ENCODE measurements around the gene EGLN1.

Gene EGLN1

DNA sequence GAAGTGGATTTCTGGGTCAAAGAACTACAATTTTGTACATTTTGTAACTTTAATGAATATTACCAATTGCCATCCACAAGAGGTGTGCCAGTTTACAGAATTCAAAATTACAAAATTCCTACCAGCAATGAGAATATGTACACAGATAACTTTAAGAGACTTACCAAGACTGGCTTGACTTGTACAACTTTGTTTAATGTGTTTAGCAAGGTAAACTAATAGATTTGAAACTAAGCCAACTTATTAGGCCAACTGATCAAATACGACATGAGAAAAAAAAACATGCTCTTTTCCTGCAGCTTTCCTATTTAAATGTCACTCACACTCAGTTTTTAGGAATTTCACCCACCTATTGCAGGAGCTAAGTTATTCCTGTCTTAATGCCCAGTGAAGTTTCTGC is 95.8 kb downstream of the EGLN1 start:
- no peak overlapping the region for H3K4me3 ChIP-seq (ENCODE audit: severe bottlenecking)
- no peaks in the 10 kb centered on the region for H3K27me3 ChIP-seq (ENCODE audit: insufficient read depth, poor library complexity, severe bottlenecking)
- DNase-seq (ENCODE audit: low spot score), result no peak
- ATAC-seq (ENCODE audit: low read depth), result no peak
- H3K36me3 ChIP-seq (ENCODE audit: low read depth), result no peaks in the 10 kb centered on the region
- no peaks in the 10 kb centered on the region for H3K4me1 ChIP-seq (ENCODE audit: insufficient read depth, poor library complexity, severe bottlenecking)
- no peaks in the 10 kb centered on the region for H3K9me3 ChIP-seq (ENCODE audit: severe bottlenecking)
- no peak overlapping the region for H3K27ac ChIP-seq (ENCODE audit: poor library complexity, severe bottlenecking)
- no peak for TF ChIP-seq CTCF (IDR thresholded peaks at IDR 0.05; ENCODE audit: poor library complexity, severe bottlenecking)

DNA sequence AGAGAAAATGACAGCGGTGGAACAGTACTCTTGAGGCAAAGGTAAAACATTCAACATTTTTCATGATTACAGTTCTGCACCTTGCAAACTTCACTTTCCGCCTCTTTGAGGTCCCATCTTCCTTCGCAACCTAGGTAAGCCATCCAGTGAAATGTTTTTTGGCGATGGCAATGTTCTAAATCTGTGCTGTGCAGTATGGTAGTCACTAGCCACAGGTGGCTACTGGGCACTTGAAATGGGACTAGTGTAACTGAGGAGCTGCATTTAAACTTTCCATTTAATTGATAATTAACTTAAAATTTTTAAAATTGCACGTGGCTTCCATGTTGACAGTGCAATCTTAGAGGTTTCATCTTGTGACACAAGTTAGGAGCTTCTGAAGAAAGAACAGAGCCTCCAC is 97.4 kb downstream of the EGLN1 start:
- no peak for DNase-seq (ENCODE audit: low spot score)

DNA sequence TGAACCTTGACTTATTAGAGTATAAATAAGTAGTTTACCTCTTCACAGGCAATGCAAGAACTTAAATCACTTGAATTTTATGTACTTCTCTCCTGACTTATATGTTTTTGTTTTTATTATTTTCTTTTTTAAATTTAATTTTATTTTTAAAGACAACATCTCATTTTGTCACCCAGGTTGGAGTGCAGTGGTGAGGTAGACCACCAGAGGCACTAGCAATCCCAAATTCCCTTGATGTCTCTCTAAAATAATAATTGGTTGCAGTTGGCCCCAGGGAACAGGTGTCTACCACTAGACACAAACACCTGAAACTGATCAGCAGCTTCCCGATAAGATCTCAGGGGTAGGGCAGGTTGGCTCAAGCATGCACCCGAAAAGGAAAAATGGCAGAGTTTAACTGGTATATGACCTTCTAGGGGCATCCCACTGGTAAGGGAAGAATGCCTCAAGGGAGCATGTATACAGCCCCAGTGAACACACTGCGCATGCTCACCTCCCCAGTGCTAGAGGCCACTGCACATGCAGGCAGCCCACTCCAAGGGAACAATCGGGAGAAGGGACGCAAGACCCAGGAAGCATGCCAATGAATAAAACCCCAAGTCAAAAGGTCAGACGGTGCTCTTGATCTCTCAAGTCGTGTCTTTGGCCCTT is 99.1 kb downstream of the EGLN1 start:
- H3K4me1 ChIP-seq (ENCODE audit: insufficient read depth, poor library complexity, severe bottlenecking), result no peaks in the 10 kb centered on the region
- no peak overlapping the region for H3K27ac ChIP-seq (ENCODE audit: poor library complexity, severe bottlenecking)
- no peaks in the 10 kb centered on the region for H3K36me3 ChIP-seq (ENCODE audit: low read depth)
- no peak overlapping the region for H3K4me3 ChIP-seq (ENCODE audit: severe bottlenecking)
- no peaks in the 10 kb centered on the region for H3K27me3 ChIP-seq (ENCODE audit: insufficient read depth, poor library complexity, severe bottlenecking)
- ATAC-seq (ENCODE audit: low read depth), result no peak
- TF ChIP-seq CTCF (IDR thresholded peaks at IDR 0.05; ENCODE audit: poor library complexity, severe bottlenecking), result no peak
- no peaks in the 10 kb centered on the region for H3K9me3 ChIP-seq (ENCODE audit: severe bottlenecking)
- no peak for DNase-seq (ENCODE audit: low spot score)

More for the DNA sequence above, 97.4 kb downstream of the EGLN1 start:
- Histone ChIP-seq H3K9me3 (ENCODE audit: severe bottlenecking) (no peaks in the 10 kb centered on the region), H3K36me3 (ENCODE audit: low read depth) (no peaks in the 10 kb centered on the region), H3K27me3 (ENCODE audit: insufficient read depth, poor library complexity, severe bottlenecking) (no peaks in the 10 kb centered on the region), H3K4me1 (ENCODE audit: insufficient read depth, poor library complexity, severe bottlenecking) (no peaks in the 10 kb centered on the region), H3K4me3 (ENCODE audit: severe bottlenecking) (no peak overlapping the region), H3K27ac (ENCODE audit: poor library complexity, severe bottlenecking) (no peak overlapping the region)
- ATAC-seq (ENCODE audit: low read depth), result no peak
- no peak for TF ChIP-seq CTCF (IDR thresholded peaks at IDR 0.05; ENCODE audit: poor library complexity, severe bottlenecking)

DNA sequence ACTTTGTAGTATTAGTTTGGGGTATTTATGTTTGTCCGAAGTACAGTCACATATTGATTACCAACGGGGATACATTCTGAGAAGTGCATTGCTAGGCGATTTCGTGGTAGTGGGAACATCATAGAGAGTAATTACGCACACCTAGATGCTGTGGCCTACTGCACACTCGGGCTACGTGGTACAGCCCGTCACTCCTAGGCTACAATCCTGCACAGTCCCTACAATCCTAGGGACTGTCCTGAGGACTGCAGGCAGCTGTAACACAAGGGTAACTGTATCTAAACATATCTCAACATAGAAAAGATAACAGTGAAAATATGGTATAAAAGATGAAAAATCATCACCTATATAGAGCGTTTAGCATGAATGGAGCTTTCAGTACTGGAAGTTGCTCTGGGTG is 103.0 kb downstream of the EGLN1 start:
- Histone ChIP-seq H3K4me1 (ENCODE audit: insufficient read depth, poor library complexity, severe bottlenecking) (no peaks in the 10 kb centered on the region), H3K36me3 (ENCODE audit: low read depth) (no peaks in the 10 kb centered on the region)
- no peak for ATAC-seq (ENCODE audit: low read depth)

More for the DNA sequence above, 103.0 kb downstream of the EGLN1 start:
- no peak for DNase-seq (ENCODE audit: low spot score)
- Histone ChIP-seq H3K9me3 (ENCODE audit: severe bottlenecking) (no peaks in the 10 kb centered on the region), H3K27ac (ENCODE audit: poor library complexity, severe bottlenecking) (no peak overlapping the region), H3K4me3 (ENCODE audit: severe bottlenecking) (no peak overlapping the region), H3K27me3 (ENCODE audit: insufficient read depth, poor library complexity, severe bottlenecking) (no peaks in the 10 kb centered on the region)
- no peak for TF ChIP-seq CTCF (IDR thresholded peaks at IDR 0.05; ENCODE audit: poor library complexity, severe bottlenecking)

All from RWPE2 (cell line).